HepG2 (cell line): ENCODE measurements around the gene DSTN. TPM values are rescaled to one million over a fixed set of nuclear protein-coding genes. Genes with fewer than 3 reads are reported as not detected.
A peak's percentile ranks its signal among the peaks of the same experiment; 100 is the strongest.

Experiments
- CHD4 ChIP-seq: fragments of 200-600 bp; sonication (generic); IDR thresholded peaks from 2 replicates; pipeline ENCODE4 v1.7.0; 2017; ENCODE audit warnings: mild to moderate bottlenecking, low read length, borderline replicate concordance
- POLR2AphosphoS5 ChIP-seq: IDR thresholded peaks from 2 replicates; pipeline ENCODE4 v1.6.1; 2012; ENCODE audit warnings: low read depth, low read length
- RBM22 ChIP-seq: fragments of 200-400 bp; formaldehyde crosslinking; optimal IDR thresholded peaks from 2 replicates; pipeline ENCODE3; 2017; ENCODE audit warnings: mild to moderate bottlenecking, low read length, moderate library complexity
- SNAI1 ChIP-seq: sonication (generic); formaldehyde crosslinking; IDR thresholded peaks from 2 replicates; pipeline ENCODE4 v1.5.0; 2020; ENCODE audit warnings: mild to moderate bottlenecking, missing genetic modification reagents, borderline replicate concordance
- ZNF280D ChIP-seq: sonication (generic); formaldehyde crosslinking; IDR thresholded peaks from 2 replicates; pipeline ENCODE4 v1.5.1; 2020; ENCODE audit warnings: mild to moderate bottlenecking, missing genetic modification reagents
- ZNF850 ChIP-seq: sonication (generic); formaldehyde crosslinking; conservative IDR thresholded peaks from 2 replicates; pipeline ENCODE4 v1.9.0; 2021; ENCODE audit warnings: mild to moderate bottlenecking, missing genetic modification reagents
- polyA plus RNA-seq, 8 experiments: library from polyadenylated mRNA; depleted of rRNA in 3 of 8; stranded (reverse) in 7 of 8; unstranded in 1 of 8; fragments of >200 nt; fragmentation: Illumina TruSeq in 4 of 8; extraction: Trizol in 4 of 8; gene quantifications; 2 replicates each; pipeline versions ENCODE4 v1.2.1 to v1.2.3, GENCODE V29; 2011 to 2016; ENCODE audit warnings: low read depth in 4 of 8, missing spikeins in 1 of 8, mixed read lengths in 1 of 8; ENCODE audit not compliant: insufficient read depth in 1 of 8
- total RNA-seq, 5 experiments: library from RNA; depleted of rRNA; stranded (reverse); fragments of >200 nt; fragmentation: Illumina TruSeq; extraction: Trizol; gene quantifications; 2 replicates each; pipeline ENCODE4 v1.2.3, GENCODE V29; 2016; ENCODE audit warnings: low read depth in 1 of 5
- TF ChIP-seq, protein P1 (sequence below), 2 experiments: sonication (generic) in 1 of 2; formaldehyde crosslinking in 1 of 2; IDR thresholded peaks; 2 replicates each; pipeline versions ENCODE4 v1.4.0 to v1.6.1; 2016 to 2020; ENCODE audit warnings: borderline replicate concordance in 1 of 2, low read depth in 1 of 2, mild to moderate bottlenecking in 1 of 2, missing genetic modification reagents in 1 of 2
- TF ChIP-seq, protein P2 (sequence below): sonication (generic); formaldehyde crosslinking; IDR thresholded peaks from 2 replicates; pipeline ENCODE4 v1.9.0; 2022; ENCODE audit warnings: missing genetic modification reagents, mild to moderate bottlenecking, borderline replicate concordance

DSTN gene
- total and polyA plus RNA-seq, 2 of the 13 experiments (the other 11 are each of a cell fraction or from before 2014, with no cell fraction given), result 27.6 to 106 TPM

DNA sequence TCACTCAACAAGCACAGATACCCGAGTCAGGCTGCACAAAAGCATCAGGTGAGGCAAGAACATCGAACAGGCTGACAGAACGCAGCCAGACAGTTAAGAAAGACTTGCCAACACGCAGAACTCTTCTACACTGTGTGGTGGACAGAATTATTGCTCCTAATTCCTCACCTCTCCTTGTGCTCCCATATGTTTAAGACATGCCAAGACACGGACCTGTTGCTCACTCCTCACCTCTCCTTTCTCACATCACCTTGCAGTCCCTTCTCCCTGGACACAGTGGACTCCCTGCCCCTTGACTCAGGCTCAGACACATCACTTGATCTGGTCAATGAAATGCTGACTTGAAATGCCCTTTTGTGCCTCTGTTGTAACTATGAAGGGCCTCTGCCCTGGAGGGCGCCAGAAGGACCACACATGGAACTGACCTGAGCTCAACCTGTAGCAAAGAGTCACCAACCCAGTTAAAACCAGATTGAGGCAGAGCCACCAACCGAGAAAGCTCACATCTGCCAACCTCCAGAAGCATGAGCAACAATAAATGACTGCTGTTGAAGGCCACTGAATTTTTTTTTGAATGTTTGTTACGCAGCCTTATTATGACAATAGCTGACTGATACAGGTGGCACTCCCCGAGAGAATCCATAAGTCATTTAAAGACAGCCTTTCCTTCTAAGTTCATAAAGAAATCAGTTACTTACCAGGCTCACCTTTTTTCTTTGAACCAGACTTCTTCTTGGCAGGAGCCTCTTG lies 88.2 kb downstream of the DSTN start (continued):
- peak; percentile 34; the same call in 1 of the 2 replicates for TF ChIP-seq POLR2AphosphoS5
- TF ChIP-seq, protein P1, sequence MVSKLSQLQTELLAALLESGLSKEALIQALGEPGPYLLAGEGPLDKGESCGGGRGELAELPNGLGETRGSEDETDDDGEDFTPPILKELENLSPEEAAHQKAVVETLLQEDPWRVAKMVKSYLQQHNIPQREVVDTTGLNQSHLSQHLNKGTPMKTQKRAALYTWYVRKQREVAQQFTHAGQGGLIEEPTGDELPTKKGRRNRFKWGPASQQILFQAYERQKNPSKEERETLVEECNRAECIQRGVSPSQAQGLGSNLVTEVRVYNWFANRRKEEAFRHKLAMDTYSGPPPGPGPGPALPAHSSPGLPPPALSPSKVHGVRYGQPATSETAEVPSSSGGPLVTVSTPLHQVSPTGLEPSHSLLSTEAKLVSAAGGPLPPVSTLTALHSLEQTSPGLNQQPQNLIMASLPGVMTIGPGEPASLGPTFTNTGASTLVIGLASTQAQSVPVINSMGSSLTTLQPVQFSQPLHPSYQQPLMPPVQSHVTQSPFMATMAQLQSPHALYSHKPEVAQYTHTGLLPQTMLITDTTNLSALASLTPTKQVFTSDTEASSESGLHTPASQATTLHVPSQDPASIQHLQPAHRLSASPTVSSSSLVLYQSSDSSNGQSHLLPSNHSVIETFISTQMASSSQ (IDR thresholded peaks at IDR 0.05; ENCODE audit: low read depth), result no peak
- TF ChIP-seq, protein P1 (CRISPR knock-in tag; IDR thresholded peaks at IDR 0.05; ENCODE audit: borderline replicate concordance), result 0 out of 2 replicates have a peak, but pooled peaks have one; percentile 34
- TF ChIP-seq CHD4, result peak; percentile 78; the same call in 1 of the 2 replicates
- TF ChIP-seq ZNF850 (CRISPR knock-in tag), result no peak
- TF ChIP-seq ZNF280D (CRISPR knock-in tag), result peak; percentile 74; the same call in 1 of the 2 replicates
- peak; percentile 61 for TF ChIP-seq RBM22
- no peak for TF ChIP-seq SNAI1 (CRISPR knock-in tag)
- TF ChIP-seq, protein P2, sequence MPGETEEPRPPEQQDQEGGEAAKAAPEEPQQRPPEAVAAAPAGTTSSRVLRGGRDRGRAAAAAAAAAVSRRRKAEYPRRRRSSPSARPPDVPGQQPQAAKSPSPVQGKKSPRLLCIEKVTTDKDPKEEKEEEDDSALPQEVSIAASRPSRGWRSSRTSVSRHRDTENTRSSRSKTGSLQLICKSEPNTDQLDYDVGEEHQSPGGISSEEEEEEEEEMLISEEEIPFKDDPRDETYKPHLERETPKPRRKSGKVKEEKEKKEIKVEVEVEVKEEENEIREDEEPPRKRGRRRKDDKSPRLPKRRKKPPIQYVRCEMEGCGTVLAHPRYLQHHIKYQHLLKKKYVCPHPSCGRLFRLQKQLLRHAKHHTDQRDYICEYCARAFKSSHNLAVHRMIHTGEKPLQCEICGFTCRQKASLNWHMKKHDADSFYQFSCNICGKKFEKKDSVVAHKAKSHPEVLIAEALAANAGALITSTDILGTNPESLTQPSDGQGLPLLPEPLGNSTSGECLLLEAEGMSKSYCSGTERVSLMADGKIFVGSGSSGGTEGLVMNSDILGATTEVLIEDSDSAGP (CRISPR knock-in tag), result 0 out of 2 replicates have a peak, but pooled peaks have one; percentile 26
